Prostate gland (tissue), 2 donors: ENCODE measurements around the gene RUSF1.
"Not testable (repeated sequence)": the region's sequence is repeated elsewhere in the genome, so short reads cannot be mapped to it uniquely, and the experiment has no call there.

Experiments used
- CTCF ChIP-seq, 4 experiments: fragments of 200-600 bp in 2 of 4; fragments of 450-650 bp in 2 of 4; sonication (generic) in 2 of 4; IDR thresholded peaks; 1 replicate in 3 of 4; 2 replicates in 1 of 4; pipeline ENCODE4 v1.5.1; 2016 to 2019; ENCODE audit warnings: antibody characterized with exemption in 4 of 4, mild to moderate bottlenecking in 2 of 4, moderate library complexity in 2 of 4
- POLR2A ChIP-seq: fragments of 450-650 bp; IDR thresholded peaks from one replicate; pipeline ENCODE4 v1.6.1; 2016; ENCODE audit warnings: antibody characterized with exemption, mild to moderate bottlenecking
- POLR2AphosphoS5 ChIP-seq: sonication (generic); formaldehyde crosslinking; IDR thresholded peaks from one replicate; pipeline ENCODE4 v1.6.1; 2017; ENCODE audit warnings: antibody characterized with exemption

GRCh38 chr16:31445931-31446330 lies 62.3 kb downstream of the RUSF1 start:
- TF ChIP-seq CTCF (IDR thresholded peaks at IDR 0.05); POLR2A; POLR2AphosphoS5: not testable (repeated sequence)
